Measurements from ENCODE around the gene SLC35F6. TPM values are rescaled to one million over a fixed set of nuclear protein-coding genes. Genes with fewer than 3 reads are reported as not detected.

SLC35F6 gene, protein sequence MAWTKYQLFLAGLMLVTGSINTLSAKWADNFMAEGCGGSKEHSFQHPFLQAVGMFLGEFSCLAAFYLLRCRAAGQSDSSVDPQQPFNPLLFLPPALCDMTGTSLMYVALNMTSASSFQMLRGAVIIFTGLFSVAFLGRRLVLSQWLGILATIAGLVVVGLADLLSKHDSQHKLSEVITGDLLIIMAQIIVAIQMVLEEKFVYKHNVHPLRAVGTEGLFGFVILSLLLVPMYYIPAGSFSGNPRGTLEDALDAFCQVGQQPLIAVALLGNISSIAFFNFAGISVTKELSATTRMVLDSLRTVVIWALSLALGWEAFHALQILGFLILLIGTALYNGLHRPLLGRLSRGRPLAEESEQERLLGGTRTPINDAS
- 18.5 and 19.1 TPM in 2 replicates for total RNA-seq (2014; rRNA removed; shearing (Covaris generic))

DNA sequence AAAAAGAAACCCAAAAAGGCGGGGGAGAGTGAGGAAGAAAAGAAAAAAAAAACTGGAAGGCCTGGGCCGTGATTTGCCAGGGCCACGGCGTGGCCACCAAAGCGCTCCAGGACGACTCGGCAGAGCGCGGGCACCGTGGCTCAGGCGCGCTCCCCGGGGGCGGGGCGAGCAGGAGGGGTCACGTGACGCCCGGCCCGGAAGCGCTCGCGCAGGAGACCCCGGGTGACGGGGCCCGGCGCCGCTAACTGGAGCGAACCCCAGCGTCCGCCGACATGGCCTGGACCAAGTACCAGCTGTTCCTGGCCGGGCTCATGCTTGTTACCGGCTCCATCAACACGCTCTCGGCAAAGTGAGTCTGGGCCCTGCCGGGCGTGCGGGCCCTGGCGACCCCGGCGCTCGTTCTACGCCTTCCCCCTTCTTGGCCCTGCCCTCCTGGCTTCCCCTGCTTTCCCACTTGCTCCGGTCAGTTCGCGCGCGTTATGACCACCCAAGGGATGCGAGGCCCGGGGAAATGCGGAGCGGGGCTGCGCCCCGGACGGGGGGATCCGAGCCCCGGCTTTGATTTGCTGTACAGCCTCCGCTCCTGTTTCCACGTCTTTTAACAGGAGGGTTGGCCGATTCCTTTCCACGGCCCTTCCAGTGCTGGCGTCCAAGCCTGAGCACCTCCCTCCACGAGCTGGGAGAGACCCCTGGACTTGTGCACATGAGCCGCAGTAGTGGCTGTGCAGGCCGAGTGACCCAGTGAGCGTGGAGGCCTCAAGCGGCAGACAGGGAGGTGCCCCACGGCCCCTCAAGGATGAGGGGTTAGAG lies at the start of gene SLC35F6:
Gene SLC35F6 (plus strand): TSS at position 207 of the 810 bp plus-strand sequence. CDS start 66 bp downstream, at position 273.
- peak; percentile 91 for DNase-seq (ENCODE audit: low read depth)

DNA sequence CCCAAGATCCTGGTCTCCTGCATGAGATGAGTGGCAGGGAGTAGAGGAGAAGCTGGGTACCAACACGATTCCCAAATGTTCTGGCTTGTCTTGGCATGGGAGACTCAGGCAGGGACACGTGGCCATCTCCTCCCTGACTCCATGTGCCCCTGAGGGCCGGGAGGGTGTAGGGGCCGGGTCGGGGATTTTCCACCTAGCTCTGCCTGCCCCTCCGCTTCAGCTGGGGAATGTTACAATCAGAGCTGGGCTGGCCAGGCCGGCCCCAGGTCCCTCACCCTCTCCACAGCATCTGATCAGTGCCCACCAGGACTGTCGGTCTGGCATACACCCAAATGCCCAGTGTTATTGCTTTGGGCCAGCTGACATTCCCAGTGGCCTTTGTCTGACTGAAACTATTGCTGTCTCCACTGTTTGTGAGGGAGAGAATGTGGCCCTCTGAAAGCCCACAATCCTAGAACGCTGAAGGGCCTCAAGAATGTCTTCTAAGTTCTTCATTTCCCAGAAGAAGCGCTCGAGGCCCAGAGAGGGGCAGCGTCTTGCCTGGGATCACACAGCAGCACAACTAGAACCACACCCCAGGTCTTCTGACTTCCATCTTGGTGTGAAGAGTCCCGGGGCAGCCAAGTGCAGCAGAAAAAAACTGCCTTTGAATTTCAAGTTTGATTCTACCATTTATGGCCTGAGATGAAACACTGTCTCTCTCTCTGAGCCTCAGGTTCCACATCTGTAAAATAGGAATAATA lies 48.4 kb upstream of the SLC35F6 start:
- no peak for DNase-seq (ENCODE audit: low read depth)

DNA sequence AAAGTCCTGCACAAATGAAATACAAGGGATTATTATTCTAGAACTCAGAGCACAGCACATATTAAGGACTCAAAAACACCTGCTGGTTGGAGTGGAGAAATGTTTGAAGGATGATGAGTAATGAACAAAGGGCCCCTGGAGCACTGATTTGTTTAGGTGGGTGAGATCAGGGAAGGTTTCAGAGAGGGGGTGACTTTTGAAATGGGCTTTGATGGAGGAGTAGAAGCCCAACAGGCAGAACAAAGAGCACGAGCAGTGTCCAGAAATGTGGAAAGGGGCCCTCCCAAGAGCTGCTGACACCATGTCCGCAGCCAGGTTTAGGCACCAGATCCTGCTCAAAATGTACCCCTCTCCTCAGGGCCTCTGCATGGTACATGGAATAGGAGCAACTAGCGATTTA lies 47.7 kb upstream of the SLC35F6 start:
- DNase-seq (ENCODE audit: low read depth), result no peak

DNA sequence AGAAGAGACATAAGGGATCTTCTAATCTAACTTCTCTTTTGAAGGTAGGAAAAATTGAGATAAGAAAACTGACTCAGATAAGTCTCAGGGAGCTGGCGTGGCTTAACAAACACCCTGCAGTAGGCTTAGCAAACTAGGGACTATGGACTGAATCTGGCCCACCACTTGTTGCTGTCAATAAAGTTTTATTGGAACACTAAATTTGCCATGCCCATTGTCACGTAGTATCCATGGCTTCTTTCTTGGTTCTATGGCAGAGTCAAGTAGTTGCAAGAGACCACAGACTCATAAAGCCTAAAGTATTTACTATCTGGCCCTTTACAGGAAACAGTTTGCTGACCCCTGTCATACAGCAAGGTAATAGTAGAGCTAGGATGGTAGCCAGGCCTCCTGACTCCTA lies 47.3 kb upstream of the SLC35F6 start:
- DNase-seq (ENCODE audit: low read depth), result no peak

DNA sequence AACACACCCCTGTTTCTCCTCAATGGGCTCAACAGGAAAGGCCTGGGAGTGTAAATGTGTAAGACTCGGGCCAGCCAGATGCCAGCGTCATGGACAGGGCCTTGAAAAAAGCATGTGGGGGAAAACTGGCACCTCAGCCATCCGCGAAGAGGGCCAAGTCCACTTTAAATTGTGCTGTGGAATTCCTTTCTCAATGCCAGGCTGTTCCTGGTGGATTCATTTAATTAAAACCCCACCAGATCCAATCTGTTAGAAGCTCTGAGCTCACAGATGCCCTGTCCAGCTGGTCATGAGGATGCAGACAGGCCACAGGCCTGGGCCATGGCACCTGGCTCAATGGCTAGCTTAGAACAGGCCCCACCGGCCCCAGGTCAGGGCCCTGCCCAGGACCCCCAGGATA lies 46.7 kb upstream of the SLC35F6 start:
- no peak for DNase-seq (ENCODE audit: low read depth)

DNA sequence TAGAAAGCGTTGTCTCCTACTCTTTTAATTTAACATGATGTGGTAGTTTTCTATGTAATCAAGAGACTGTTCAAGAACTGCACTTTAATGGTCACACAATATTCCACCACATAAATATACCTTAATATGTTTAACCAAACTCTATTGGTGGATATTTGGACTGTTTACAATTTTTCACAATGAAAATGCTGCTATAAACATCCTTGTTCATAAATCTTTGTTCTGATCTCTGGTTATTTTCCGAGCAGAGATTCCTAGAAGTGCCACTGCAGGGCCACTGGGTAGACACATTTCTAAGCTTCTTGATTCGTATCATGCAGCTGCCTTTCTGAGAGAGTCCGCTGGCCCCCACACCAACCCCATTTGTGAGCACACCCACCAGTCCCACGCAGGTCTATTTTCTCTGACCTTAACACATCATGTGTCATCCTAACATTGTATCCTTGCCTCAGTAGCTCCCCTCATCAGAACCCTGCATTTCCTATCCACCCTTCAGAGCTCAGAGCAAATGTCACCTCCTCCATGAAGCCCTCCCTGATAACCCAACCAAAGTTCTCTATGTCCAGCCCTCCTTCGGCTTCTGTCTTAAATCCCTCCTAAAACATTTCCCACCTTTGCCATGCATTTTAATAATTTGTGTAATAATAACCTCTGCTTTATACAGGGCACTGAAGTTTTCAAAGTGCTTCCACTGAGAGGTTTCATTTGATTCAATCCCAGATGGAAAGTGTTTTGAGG lies 45.0 kb upstream of the SLC35F6 start:
- no peak for DNase-seq (ENCODE audit: low read depth)

DNA sequence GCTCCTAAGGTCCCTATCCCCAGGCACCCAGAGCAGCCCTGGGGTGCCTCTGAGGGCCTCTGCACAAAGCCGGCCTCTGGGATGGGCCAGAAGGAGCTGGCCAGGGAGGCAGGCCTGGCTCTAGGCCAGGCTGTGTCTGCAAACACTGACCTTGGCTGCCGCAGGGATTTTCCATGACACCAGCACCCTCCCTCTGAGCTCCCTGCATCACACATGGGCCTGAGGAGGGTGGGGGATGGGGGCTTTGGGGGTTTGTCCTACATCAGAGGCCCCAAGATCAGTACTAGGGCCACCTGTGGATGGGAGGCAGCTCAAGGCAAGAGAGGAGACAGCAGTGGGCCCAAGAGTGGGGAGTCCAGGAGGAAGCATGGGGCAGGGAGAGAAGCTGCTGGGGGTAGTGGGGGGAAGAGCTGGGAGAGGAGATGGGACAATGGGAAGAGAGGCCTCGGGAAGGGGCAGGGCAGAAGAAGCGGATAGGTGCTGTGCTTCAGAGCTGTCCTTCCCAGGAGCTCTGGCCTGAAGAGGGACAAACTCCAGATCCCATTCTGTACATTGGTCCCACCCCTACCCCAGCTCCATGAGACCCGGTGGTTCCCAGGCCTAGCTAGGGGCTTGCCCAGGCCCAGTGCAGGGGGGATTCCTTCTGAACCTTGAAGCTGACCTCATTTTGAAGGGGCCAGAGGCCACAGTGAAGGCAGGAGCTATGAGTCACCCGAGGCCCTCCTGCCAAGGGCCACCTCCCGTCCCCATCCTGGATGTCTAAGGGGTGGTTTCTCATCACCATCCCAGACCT lies 43.6 kb upstream of the SLC35F6 start:
- peak; percentile 66 for DNase-seq (ENCODE audit: low read depth)

DNA sequence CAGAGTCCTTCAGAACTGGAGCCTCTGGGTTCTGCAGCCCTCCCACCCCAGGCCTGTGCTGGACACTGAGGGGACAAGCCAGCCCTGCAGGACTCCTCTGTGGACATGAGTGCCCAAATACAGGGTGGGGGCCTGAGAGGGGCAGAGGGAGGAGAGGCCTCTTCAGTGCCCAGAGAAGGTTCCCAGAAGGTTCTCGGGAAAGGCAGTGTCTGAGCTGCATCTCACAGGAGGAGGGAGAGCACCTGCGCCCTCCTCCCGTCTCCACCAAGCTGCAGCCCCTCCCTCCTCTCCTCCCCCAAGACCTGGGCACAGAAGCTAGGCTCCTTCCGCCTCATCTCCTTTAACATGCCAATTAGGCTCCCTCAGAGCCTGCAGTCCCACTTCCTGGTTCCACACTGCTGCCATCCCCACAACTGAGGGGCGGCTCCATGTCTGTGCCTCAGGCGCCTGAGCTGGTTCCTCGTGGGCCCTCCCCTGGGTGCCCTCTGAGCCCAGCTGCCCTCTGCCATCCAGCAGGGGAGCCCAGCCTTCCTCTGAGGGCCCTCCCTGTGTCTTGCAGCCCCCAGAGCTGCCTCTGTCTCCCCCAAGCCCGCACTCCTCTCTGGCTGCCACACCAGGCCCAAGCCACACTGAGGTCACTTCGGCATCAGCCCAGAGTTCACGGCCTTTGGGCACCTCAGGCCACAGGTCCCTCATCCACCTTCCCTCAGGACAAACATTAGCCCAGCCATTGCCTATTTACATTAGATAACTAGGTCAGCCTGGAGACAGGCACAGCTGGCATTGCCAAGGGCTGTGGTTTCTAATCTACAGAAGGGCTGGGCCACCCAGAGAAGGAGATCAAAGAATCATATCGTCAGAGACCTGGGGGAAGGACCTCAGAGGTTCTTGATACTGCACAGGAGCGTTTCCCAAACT lies 42.7 kb upstream of the SLC35F6 start:
- DNase-seq (ENCODE audit: low read depth), result peak; percentile 66

DNA sequence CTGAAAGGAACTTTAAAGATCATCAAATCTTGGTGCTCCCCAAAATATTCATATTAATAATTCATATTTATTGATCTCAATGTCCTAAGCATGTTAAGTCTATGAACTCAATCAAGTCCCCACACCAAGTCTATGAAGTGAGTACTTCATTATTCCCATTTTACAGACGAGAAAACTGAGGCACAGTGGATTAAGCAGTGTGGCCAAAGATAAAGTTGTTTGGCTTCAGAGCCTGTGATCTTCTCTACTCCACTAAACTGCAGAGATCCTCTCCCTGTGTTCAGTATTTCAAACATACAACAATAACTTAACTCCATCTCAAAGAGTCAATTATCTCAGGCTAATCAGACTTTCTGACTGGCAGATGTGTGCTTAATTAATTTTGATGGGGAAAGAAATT lies 41.8 kb upstream of the SLC35F6 start:
- DNase-seq (ENCODE audit: low read depth), result no peak

DNA sequence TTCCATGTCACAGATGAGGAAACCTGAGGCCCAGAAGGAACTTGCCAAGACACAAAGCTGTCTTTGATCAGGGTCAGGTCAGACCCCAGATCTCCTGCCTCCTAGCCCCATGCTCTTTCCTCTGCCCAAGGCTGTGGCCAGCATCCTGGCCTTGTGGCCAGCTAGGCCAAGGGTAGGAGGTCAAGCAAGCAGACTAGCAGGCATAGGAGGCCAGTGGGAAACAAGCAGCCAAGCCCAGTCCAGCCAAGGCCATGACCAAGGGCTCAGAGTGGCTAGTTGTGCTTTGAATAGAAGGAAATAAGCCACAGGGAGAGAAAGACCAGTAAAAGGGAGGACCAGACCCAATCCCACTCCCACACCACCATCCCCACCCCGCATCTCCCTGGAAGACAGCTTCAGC lies 41.2 kb upstream of the SLC35F6 start:
- DNase-seq (ENCODE audit: low read depth), result no peak

DNA sequence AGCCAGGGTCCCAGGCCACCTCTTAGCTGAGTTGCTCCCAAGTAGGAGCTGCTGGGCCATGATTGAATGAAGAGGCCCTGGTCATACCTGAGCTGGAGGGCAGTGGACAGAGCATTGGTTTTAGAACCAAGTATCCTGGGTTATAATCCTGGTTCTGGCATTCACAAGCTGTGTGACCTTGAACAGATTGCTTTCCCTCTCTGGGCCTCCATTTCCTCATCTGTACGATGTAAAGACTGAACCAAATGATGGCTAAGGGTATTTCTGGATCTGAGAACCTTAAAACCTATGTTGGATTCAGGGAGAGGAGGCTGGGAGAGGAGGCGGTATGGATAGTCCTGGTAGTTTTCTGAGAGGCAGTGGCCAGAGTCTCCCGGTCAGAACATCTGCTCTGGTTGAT lies 40.6 kb upstream of the SLC35F6 start:
- no peak for DNase-seq (ENCODE audit: low read depth)

DNA sequence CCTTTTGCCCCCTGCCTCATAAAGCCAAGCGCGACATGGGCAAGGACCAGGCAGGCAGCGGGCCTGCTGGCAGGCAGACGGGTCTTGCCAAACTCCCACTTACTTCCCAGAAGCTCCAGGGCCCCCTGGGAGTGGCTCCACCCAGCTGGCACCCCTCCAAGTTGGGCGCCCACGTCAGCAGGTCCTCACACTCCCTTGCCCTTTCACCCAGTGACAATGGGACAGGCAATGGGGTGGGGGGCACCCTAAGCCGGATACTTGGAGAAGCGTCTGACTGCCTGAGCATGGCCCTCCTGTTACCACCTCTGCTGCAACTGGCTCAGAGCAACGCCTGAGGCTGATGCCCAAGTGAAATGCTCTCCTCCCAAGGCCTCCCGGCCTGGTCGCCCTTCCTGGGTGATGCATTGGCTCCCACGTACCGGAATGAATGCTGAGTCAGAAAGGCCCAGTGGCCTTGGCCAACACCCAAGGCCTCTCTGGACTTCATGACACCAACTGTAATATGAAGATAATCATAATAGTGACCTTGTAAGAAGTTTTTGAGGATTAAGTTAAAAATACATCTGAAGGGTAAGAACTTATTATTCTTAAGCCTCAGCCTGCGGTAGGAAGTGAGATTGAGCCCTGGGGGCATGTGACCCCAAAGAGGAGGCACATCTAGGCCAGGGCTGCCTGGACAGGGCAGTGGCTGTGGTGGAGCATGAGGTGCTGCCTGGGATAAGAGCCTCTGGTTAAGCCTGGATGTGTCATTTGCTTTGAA lies 39.9 kb upstream of the SLC35F6 start:
- peak; percentile 86 for DNase-seq (ENCODE audit: low read depth)

DNA sequence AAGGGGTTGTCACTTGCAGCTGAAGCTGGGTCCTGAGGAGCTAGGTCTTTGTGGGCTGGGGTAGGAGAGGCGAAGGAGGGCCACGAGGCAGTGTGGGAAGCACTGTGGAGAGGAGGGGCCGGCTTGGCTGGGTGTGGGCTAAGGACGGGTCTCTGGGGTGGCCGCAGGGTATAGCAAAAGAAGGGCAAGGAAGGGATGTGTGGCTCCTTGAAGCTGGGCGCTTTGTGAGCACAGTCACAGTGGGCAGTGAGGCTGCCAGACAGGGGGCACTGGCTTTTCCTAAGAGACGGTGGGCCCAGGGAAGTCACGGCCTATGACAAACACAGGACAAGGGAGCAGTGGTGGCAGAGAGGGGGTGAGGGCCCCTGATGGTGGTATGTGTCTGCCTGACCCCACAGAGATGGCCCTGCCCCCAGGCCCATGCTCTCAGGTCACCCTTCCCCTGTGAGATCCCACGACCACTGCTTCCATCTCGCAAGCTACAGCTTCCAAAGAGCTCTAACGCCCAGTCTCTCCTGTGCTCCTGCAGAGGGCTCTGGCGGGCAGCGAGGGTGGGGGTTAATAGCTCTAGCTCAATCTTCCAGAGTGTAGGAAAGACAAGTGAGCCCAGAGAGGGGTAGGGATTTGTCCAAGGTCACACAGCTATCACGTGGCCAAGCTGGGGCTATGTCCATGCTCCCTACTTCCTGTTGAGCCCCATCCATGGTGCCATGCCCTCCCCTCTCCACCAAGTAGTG lies 39.1 kb upstream of the SLC35F6 start:
- no peak for DNase-seq (ENCODE audit: low read depth)

DNA sequence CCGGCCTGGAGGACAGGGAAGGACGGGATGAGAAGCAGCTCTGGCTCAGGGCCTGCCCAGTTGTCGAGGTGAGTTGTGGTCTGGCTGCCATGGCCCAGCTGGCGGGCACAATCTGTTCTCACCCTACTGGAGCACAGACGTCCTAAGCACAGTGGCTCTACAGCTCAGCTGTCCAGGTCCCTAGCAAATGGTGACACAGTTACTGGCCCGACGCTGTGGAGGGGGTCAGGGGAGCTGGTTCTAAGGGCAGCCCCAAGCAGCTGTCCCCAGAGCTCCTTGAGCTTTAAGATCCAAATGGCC lies 38.6 kb upstream of the SLC35F6 start:
- no peak for DNase-seq (ENCODE audit: low read depth)

DNA sequence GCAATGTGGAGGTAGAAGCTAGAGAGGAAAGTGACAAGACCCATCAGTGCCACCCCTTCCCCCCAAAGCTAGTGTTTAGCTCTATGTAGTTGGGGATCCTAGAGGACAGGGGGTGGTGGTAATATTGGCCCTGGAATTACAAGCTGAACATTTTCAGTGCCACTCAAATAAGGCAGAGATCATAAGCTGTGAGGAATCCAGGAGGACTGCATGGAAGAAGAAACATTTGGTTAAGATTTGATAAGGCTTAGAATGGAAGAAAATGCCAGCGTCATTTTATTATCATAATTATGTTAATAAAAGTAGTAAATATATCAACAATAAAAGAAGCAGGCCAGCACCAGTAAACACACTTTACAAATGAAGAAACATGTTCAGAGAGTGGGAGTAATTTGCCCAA lies 37.9 kb upstream of the SLC35F6 start:
- DNase-seq (ENCODE audit: low read depth), result no peak

DNA sequence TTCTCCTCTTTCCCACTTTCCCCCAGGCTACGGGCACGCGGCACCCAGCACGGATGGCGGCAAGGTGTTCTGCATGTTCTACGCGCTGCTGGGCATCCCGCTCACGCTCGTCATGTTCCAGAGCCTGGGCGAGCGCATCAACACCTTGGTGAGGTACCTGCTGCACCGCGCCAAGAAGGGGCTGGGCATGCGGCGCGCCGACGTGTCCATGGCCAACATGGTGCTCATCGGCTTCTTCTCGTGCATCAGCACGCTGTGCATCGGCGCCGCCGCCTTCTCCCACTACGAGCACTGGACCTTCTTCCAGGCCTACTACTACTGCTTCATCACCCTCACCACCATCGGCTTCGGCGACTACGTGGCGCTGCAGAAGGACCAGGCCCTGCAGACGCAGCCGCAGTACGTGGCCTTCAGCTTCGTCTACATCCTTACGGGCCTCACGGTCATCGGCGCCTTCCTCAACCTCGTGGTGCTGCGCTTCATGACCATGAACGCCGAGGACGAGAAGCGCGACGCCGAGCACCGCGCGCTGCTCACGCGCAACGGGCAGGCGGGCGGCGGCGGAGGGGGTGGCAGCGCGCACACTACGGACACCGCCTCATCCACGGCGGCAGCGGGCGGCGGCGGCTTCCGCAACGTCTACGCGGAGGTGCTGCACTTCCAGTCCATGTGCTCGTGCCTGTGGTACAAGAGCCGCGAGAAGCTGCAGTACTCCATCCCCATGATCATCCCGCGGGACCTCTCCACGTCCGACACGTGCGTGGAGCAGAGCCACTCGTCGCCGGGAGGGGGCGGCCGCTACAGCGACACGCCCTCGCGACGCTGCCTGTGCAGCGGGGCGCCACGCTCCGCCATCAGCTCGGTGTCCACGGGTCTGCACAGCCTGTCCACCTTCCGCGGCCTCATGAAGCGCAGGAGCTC lies 36.2 kb upstream of the SLC35F6 start:
- no peak for DNase-seq (ENCODE audit: low read depth)

DNA sequence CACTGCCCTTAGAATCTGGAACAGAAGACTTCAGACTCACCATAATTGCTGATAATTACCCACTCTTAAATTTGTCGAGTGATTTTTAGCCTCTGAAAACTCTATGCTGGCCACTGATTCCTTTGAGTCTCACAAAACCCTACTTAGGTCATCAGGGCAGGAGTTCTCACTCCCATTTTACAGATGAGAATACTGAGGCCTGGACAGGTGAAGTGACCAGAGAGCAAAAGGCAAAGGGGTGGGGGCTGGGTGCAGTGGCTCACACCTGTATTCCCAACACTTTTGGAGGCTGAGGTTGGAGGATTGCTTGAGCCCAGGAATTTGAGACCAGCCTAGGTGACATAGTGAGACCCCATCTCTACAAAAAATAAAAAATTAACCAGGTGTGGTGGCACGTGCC lies 34.8 kb upstream of the SLC35F6 start:
- DNase-seq (ENCODE audit: low read depth), result no peak
